Psoas muscle (tissue), 8 donors: ENCODE results near the gene TCAIM. TPM values are rescaled to one million over a fixed set of nuclear protein-coding genes. Genes with fewer than 3 reads are reported as not detected.

Source experiments
- ATAC-seq, 4 donors: fragments of 200-7000 bp; cut with Tn5 transposase; one replicate each; pipeline ENCODE4 v1.9.1; 2020; ENCODE audit warnings: moderate library complexity in 3 of 4, mild to moderate bottlenecking in 2 of 4
- DNase-seq, 2 donors: peaks; one replicate each; pipeline ENCODE4 v3.0.0-alpha.2; 2020
- H3K27ac ChIP-seq: fragments of 200-600 bp; one replicate; pipeline ENCODE4 v1.8.0; 2022
- H3K27me3 ChIP-seq, 3 donors: fragments of 200-600 bp in 1 of 3; one replicate each; pipeline versions ENCODE4 v1.6.1 to v1.8.0; 2013 to 2022; ENCODE audit warnings: low read length in 2 of 3, mild to moderate bottlenecking in 2 of 3, moderate library complexity in 1 of 3; ENCODE audit not compliant: insufficient read depth in 3 of 3
- H3K36me3 ChIP-seq, 2 donors: fragments of 200-600 bp in 1 of 2; one replicate each; pipeline versions ENCODE4 v1.6.1 to v1.8.0; 2013 to 2022; ENCODE audit warnings: low read depth in 1 of 2, mild to moderate bottlenecking in 1 of 2, moderate library complexity in 1 of 2; ENCODE audit not compliant: insufficient read depth in 1 of 2
- H3K4me1 ChIP-seq: fragments of 200-600 bp; one replicate; pipeline ENCODE4 v1.8.0; 2022
- H3K4me3 ChIP-seq: fragments of 200-600 bp; one replicate; pipeline ENCODE4 v1.8.0; 2022; ENCODE audit warnings: mild to moderate bottlenecking
- H3K9me3 ChIP-seq: fragments of 200-600 bp; one replicate; pipeline ENCODE4 v1.8.0; 2022
- WGBS, 3 donors: extraction: QIAGEN DNeasy Blood & Tissue Kit; methylation state at CpG; one replicate each; pipeline versions ENCODE4 v1.1.6 to v1.1.7; 2013; 5-methylcytosine and 5-hydroxymethylcytosine counted together
- intact Hi-C, 2 donors: fragments of 100-400 bp; cut with DNase I; formaldehyde crosslinking; loops; one replicate each; pipeline versions ENCODE4 v1.11.0 to v1.14.2; 2022
- polyA plus RNA-seq, 3 donors: library from polyadenylated mRNA; stranded (reverse); fragments of 200-250 nt; gene quantifications; one replicate each; pipeline ENCODE4 v1.2.3, GENCODE V29; 2013
- total RNA-seq, 4 donors: library from RNA; stranded (reverse); fragmentation: NEBNext Ultra II Directional in 2 of 4; extraction: Animal tissue kit (Norgen Biotek cat#: 25700) in 2 of 4; gene quantifications; one replicate each; pipeline versions ENCODE4 v1.2.1 to v1.2.4, GENCODE V29; 2021 to 2023
- TF ChIP-seq, protein P1 (sequence below): fragments of 200-600 bp; IDR thresholded peaks from one replicate; pipeline ENCODE4 v1.8.0; 2022; ENCODE audit warnings: antibody characterized with exemption
- donor health status: healthy with polysubstance abuse.
- donor health status: DM: no; HTN: no; CAD: no; lungs with moderate emphysema.
- donor health status: Bipolar disorder and iron deficiency.
- donor health status: healthy.
- donor health status: DM: yes; HTN: yes; CAD: no.
- donor health status: DM: no; HTN: no; CAD: no.
- donor health status: DM: no; HTN: no; CAD: no.
- donor health status: DM: yes; HTN: yes; CAD: no.

TCAIM gene
- total and polyA plus RNA-seq, 7 donors = 13.3 to 31.0 (median 19.3) TPM

DNA sequence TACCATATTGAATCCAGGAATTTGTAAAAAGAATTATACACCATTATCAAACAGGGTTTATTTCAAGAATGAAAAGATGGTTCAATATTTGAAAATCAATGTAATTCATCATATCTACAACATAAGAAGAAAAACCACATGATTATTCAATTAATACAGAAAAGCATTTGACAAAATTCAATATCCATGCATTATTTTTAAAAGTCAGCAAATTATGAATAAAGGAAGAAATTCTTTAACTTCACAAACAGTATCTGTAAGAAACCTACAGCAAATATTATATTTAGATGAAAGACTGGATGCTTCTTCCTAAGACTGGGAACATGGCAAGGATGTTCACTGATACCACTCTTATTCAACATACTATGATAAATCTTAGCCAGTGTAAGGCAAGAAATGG is 41.3 kb upstream of the TCAIM start:
- TF ChIP-seq, protein P1, sequence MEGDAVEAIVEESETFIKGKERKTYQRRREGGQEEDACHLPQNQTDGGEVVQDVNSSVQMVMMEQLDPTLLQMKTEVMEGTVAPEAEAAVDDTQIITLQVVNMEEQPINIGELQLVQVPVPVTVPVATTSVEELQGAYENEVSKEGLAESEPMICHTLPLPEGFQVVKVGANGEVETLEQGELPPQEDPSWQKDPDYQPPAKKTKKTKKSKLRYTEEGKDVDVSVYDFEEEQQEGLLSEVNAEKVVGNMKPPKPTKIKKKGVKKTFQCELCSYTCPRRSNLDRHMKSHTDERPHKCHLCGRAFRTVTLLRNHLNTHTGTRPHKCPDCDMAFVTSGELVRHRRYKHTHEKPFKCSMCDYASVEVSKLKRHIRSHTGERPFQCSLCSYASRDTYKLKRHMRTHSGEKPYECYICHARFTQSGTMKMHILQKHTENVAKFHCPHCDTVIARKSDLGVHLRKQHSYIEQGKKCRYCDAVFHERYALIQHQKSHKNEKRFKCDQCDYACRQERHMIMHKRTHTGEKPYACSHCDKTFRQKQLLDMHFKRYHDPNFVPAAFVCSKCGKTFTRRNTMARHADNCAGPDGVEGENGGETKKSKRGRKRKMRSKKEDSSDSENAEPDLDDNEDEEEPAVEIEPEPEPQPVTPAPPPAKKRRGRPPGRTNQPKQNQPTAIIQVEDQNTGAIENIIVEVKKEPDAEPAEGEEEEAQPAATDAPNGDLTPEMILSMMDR = no peak
- no peak overlapping the region for H3K4me3 ChIP-seq
- H3K9me3 ChIP-seq = no peaks in the 10 kb centered on the region
- H3K36me3 ChIP-seq = no peaks in the 10 kb centered on the region
- DNase-seq (no peak), ATAC-seq (no peak)
- intact Hi-C loops = no loop called here
- H3K4me1 ChIP-seq = no peaks in the 10 kb centered on the region
- H3K27me3 ChIP-seq = no peaks in the 10 kb centered on the region
- no peak overlapping the region for H3K27ac ChIP-seq

DNA sequence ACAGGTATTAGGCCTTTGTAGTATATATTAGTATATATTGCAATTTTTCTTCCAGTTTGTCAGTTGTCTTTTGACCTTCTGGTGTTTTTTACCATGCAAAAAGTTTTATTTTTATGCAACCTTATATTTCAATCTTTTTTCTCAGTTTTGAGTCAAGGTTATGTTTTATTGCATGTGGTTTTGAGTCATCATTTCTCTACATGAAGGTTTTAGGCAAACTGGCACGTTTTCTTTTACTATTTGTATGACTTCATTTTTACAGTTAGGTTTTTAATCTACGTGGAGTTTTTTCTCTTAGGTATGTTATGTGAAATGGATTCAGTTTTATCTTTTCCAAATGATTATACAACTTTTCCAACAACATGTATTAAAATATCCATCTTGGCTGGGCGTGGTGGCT is 36.8 kb upstream of the TCAIM start:
- intact Hi-C loops = no loop called here
- 73 to 85% (median 78%) methylated on average over 3 of the region's 3 CpGs for WGBS, 3 donors

DNA sequence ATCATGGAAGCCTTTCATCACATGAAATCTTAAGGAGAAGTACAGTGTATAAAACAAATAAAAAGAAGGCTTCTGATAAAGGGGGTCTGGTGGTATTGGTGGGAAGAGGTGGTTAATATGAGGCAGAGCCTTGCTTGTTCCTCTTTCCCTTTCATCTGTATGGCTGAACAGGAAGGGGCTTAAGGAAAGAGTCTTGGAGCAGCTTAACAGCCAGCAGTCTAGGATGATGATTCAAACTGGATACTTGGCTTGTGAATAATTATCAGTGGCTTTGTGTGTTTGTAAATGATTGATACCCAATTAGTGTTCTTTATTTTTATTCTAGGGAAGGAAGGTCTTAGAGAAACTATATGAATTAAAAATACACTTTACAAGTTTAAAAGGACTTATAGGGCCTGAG is 29.1 kb upstream of the TCAIM start:
- ATAC-seq = no peak
- H3K4me1 ChIP-seq = no peaks in the 10 kb centered on the region
- no peak overlapping the region for H3K4me3 ChIP-seq
- DNase-seq = no peak
- H3K36me3 ChIP-seq = no peaks in the 10 kb centered on the region
- no peaks in the 10 kb centered on the region for H3K27me3 ChIP-seq
- H3K9me3 ChIP-seq = no peaks in the 10 kb centered on the region
- no peak overlapping the region for H3K27ac ChIP-seq
- TF ChIP-seq, protein P1 = no peak
- intact Hi-C loops = no loop called here

More for the DNA sequence above, 36.8 kb upstream of the TCAIM start:
- ATAC-seq = no peak
- no peak overlapping the region for H3K27ac ChIP-seq
- H3K4me1 ChIP-seq = no peaks in the 10 kb centered on the region
- no peaks in the 10 kb centered on the region for H3K36me3 ChIP-seq
- H3K9me3 ChIP-seq = no peaks in the 10 kb centered on the region
- no peak for DNase-seq
- TF ChIP-seq, protein P1 = no peak
- no peaks in the 10 kb centered on the region for H3K27me3 ChIP-seq
- no peak overlapping the region for H3K4me3 ChIP-seq

DNA sequence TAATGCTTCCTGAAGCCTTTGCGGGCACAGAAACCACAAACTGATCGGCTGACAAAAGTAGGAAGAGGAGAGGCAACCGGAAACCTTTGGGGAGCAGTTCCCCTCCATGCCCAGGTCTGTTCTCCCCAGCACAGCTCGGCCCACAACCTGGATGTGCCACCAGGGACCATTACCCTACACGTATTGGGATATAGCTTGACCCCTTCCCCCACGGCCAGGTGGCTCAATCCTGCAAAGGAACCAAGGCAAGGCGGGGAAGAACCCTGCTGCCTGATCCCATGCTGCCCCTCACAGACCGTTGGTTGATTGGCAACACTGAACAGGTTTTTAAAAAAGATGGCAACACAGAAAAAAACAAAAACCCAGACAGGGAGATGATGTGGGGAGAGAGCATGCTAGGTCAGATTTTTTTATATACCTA is 19.7 kb upstream of the TCAIM start:
- no peak for ATAC-seq
- TF ChIP-seq, protein P1 = no peak
- no peak overlapping the region for H3K4me3 ChIP-seq
- no peaks in the 10 kb centered on the region for H3K9me3 ChIP-seq
- 48 to 56% (median 50%) methylated on average over 8 of the region's 8 CpGs for WGBS, 3 donors
- no peak overlapping the region for H3K27ac ChIP-seq
- no peak for DNase-seq
- intact Hi-C loops = no loop called here
- no peaks in the 10 kb centered on the region for H3K27me3 ChIP-seq
- no peaks in the 10 kb centered on the region for H3K36me3 ChIP-seq
- H3K4me1 ChIP-seq = no peaks in the 10 kb centered on the region

DNA sequence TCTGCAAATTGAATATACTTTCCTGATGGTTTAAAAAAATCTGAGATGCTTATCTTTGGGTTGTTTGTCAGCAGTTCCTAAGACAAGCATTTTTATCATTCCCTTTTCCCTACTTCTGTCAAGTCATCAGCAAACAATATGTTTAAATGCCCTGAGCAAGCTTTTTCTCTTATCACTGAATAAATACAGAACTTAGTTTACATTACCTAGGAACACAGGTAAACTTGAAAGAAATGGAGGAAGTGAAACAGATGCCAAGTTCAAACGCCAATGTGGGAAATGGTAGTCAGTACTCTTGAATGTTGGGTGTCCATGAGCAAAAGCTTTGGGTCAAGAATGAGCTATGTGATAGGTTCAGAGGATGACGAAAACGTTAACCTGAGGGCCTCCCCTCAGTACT is 17.2 kb upstream of the TCAIM start:
- TF ChIP-seq, protein P1 = no peak
- H3K27ac ChIP-seq = no peak overlapping the region
- no peak overlapping the region for H3K4me3 ChIP-seq
- peaks cover 2% of the 10 kb centered on the region for H3K9me3 ChIP-seq
- H3K36me3 ChIP-seq = no peaks in the 10 kb centered on the region
- intact Hi-C loops = loop anchor here in 1 of 2 donors (5.0 to 10.0 kb wide), 4 partner anchors 73 to 593 kb away; partner anchors contain the start of genes ZNF197 and ZNF502
- H3K27me3 ChIP-seq = no peaks in the 10 kb centered on the region
- DNase-seq (no peak), ATAC-seq (no peak)
- 53 to 62% (median 58%) methylated on average over 3 of the region's 3 CpGs for WGBS, 3 donors
- H3K4me1 ChIP-seq = no peaks in the 10 kb centered on the region
